Suppressor macrophage (primary cell): ENCODE measurements around the gene DST.

Experiments used
- DNase-seq, 4 experiments: peaks; one replicate each; pipeline ENCODE4 v3.0.0-alpha.2; 2020 to 2022

Gene DST

GRCh38 chr6:56432194-56432593, 210.5 kb downstream of the DST start:
- DNase-seq: no peak

GRCh38 chr6:56430629-56431600, 211.8 kb downstream of the DST start:
- no peak for DNase-seq

- DNase-seq: no peak
These were observed 218.1 kb downstream of the DST start for GRCh38 chr6:56424542-56425083.

- DNase-seq: no peak
These were observed 218.6 kb downstream of the DST start for GRCh38 chr6:56424064-56424463.

- no peak for DNase-seq
These were observed 222.4 kb downstream of the DST start for GRCh38 chr6:56420296-56420695.

- no peak for DNase-seq
These were observed 223.5 kb downstream of the DST start for GRCh38 chr6:56419191-56419590.

- no peak for DNase-seq
These were observed 224.9 kb downstream of the DST start for GRCh38 chr6:56417823-56418222.

- DNase-seq: no peak
These were observed 226.4 kb downstream of the DST start for GRCh38 chr6:56416247-56416646.

GRCh38 chr6:56408976-56409375, 233.7 kb downstream of the DST start:
- no peak for DNase-seq
